ENCODE results near the gene PCDHGA6.

Gene PCDHGA6

DNA sequence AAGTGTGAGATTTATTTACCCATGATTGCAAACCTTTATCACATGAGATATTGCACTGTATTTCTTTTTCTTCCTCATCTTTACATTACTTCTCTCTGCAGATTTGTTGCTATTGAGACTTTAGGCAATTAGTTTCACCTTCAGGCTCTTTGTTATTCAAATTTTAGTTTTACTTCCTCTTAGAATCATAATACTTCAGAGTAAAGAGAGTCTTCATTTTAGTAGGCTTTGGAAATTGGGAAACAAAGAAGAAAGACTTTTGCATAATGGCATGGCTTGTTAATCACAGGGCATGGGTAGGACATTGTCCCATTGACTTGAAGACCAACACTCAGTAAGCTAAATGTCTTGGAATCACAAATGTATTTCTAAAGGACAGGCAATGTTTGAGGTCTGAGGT, 11.0 kb upstream of the PCDHGA6 start:
- Histone ChIP-seq H3K9me3 (ENCODE audit: control insufficient read depth, low read length) (peaks cover 72% of the 10 kb centered on the region), H2BK120ac (ENCODE audit: low read depth, low read length) (no peak overlapping the region), H3K14ac (ENCODE audit: low read length in 2 of 2) (no peak overlapping the region), H3K79me1 (replicated peaks; ENCODE audit: low read length, poor library complexity, severe bottlenecking) (no peaks in the 10 kb centered on the region), H4K8ac (ENCODE audit: low read length) (no peak overlapping the region), H2AFZ (ENCODE audit: low read depth, low read length) (no peak overlapping the region), H3K27me3 (ENCODE audit: control insufficient read depth in 1 of 2, insufficient read depth in 1 of 2, low read length in 2 of 2) (no peaks in the 10 kb centered on the region), H2BK15ac (ENCODE audit: low read depth, poor library complexity, severe bottlenecking) (no peak overlapping the region), H2AK5ac (ENCODE audit: low read length, severe bottlenecking) (no peak overlapping the region), H3K4ac (ENCODE audit: low read depth in 1 of 2, low read length in 2 of 2) (no peak overlapping the region), H4K91ac (ENCODE audit: low read length) (no peak overlapping the region), H3K4me3 (ENCODE audit: insufficient read depth in 1 of 2, low read depth in 1 of 2, low read length in 2 of 2) (no peak overlapping the region), H3K23ac (ENCODE audit: low read length in 2 of 2) (no peak overlapping the region), H3K36me3 (ENCODE audit: control insufficient read depth in 1 of 2, insufficient read depth in 2 of 2, low read depth in 1 of 2, low read length in 2 of 2) (no peaks in the 10 kb centered on the region), H3K9ac (ENCODE audit: low read length) (no peak overlapping the region), H3K18ac (ENCODE audit: low read depth in 1 of 2, low read length in 2 of 2) (no peak overlapping the region), H2BK5ac (ENCODE audit: low read depth, low read length, poor library complexity, severe bottlenecking) (no peak overlapping the region), H3K27ac (ENCODE audit: low read length, poor library complexity, severe bottlenecking) (no peak overlapping the region), H3K4me2 (ENCODE audit: low read length, poor library complexity, severe bottlenecking) (no peak overlapping the region), H2BK12ac (ENCODE audit: low read length in 2 of 2) (no peak overlapping the region), H3K4me1 (ENCODE audit: control insufficient read depth, insufficient read depth, low read depth, low read length) (no peaks in the 10 kb centered on the region)
- no peak for DNase-seq

DNA sequence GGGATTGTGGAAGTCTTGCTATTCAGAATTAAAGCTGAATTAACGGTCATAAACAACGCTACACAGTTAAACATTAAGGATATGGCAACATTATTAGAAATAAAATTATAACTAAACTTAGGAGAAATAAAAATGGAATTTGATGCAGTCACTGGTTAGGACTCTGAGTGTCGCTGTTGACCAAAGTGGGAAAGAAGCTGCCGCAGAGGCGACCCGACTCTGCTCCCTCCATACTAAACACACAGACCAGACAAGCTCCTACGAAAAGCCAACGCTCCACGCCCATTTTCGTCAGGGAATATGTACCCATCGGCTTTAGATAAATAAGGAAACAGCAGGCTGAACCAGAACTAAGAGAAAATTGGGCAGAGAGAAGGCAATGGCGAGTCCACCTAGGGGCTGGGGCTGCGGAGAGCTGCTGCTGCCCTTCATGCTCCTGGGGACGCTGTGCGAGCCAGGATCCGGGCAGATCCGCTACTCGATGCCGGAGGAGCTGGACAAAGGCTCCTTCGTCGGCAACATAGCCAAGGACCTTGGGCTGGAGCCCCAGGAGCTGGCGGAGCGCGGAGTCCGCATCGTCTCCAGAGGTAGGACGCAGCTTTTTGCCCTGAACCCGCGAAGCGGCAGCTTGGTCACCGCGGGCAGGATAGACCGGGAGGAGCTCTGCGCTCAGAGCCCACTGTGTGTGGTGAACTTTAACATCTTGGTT, 9.6 kb upstream of the PCDHGA6 start, which contains the start of gene PCDHGA5:
TSS of gene PCDHGA5 (plus strand) at position 211 of the 709 bp plus-strand sequence. CDS start at position 380, 169 bp downstream.
- no peak within 1 kb of the TSS for H4K8ac ChIP-seq (ENCODE audit: low read length)
- H3K27me3 ChIP-seq (ENCODE audit: control insufficient read depth in 1 of 2, insufficient read depth in 1 of 2, low read length in 2 of 2), result no peaks in the 10 kb centered on the region
- no peak within 1 kb of the TSS for H3K4ac ChIP-seq (ENCODE audit: low read depth in 1 of 2, low read length in 2 of 2)
- H2AK5ac ChIP-seq (ENCODE audit: low read length, severe bottlenecking), result no peak within 1 kb of the TSS
- no peaks in the 10 kb centered on the region for H3K36me3 ChIP-seq (ENCODE audit: control insufficient read depth in 1 of 2, insufficient read depth in 2 of 2, low read depth in 1 of 2, low read length in 2 of 2)
- no peaks in the 10 kb centered on the region for H3K4me1 ChIP-seq (ENCODE audit: control insufficient read depth, insufficient read depth, low read depth, low read length)
- H3K9ac ChIP-seq (ENCODE audit: low read length), result no peak within 1 kb of the TSS
- no peak within 1 kb of the TSS for H2BK12ac ChIP-seq (ENCODE audit: low read length in 2 of 2)
- peaks cover 62% of the 10 kb centered on the region for H3K9me3 ChIP-seq (ENCODE audit: control insufficient read depth, low read length)
- H3K4me3 ChIP-seq (ENCODE audit: insufficient read depth in 1 of 2, low read depth in 1 of 2, low read length in 2 of 2), result peak within 1 kb of the TSS in 1 of 2 experiments; percentile 38
- H2AFZ ChIP-seq (ENCODE audit: low read depth, low read length), result no peak within 1 kb of the TSS
- no peak within 1 kb of the TSS for H3K27ac ChIP-seq (ENCODE audit: low read length, poor library complexity, severe bottlenecking)
- no peak within 1 kb of the TSS for H3K14ac ChIP-seq (ENCODE audit: low read length in 2 of 2)
- no peak within 1 kb of the TSS for H2BK120ac ChIP-seq (ENCODE audit: low read depth, low read length)
- H4K91ac ChIP-seq (ENCODE audit: low read length), result no peak within 1 kb of the TSS
- H2BK15ac ChIP-seq (ENCODE audit: low read depth, poor library complexity, severe bottlenecking), result no peak within 1 kb of the TSS
- no peak within 1 kb of the TSS for H3K23ac ChIP-seq (ENCODE audit: low read length in 2 of 2)
- no peak for DNase-seq
- H3K79me1 ChIP-seq (replicated peaks; ENCODE audit: low read length, poor library complexity, severe bottlenecking), result no peaks in the 10 kb centered on the region
- 94% methylated on average over 33 of the region's 34 CpGs for WGBS
- no peak within 1 kb of the TSS for H3K4me2 ChIP-seq (ENCODE audit: low read length, poor library complexity, severe bottlenecking)
- no peak within 1 kb of the TSS for H2BK5ac ChIP-seq (ENCODE audit: low read depth, low read length, poor library complexity, severe bottlenecking)
- H3K18ac ChIP-seq (ENCODE audit: low read depth in 1 of 2, low read length in 2 of 2), result no peak within 1 kb of the TSS

DNA sequence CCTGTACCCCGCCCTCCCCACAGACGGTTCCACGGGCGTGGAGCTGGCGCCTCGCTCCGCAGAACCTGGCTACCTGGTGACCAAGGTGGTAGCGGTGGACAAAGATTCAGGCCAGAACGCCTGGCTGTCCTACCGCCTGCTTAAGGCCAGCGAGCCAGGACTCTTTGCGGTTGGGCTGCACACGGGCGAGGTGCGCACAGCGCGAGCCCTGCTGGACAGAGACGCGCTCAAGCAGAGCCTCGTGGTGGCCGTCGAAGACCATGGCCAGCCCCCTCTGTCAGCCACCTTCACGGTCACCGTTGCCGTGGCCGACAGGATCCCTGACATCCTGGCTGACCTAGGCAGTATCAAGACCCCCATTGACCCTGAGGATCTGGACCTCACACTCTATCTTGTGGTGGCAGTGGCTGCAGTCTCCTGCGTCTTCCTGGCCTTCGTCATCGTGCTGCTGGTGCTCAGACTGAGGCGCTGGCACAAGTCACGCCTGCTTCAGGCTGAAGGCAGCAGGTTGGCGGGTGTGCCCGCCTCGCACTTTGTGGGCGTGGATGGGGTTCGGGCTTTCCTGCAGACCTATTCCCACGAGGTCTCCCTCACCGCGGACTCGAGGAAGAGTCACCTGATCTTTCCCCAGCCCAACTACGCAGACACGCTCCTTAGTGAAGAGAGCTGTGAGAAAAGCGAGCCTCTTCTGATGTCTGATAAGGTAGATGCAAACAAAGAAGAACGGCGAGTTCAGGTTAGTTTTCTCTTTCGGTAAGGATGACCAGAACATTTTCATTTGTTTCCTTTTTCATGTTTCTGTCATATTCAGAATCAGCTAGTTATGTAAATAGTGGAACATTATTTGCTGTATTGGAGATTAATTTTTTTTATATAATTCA, 7.4 kb upstream of the PCDHGA6 start:
- no peak overlapping the region for H3K27ac ChIP-seq (ENCODE audit: low read length, poor library complexity, severe bottlenecking)

More for the DNA sequence above, 7.4 kb upstream of the PCDHGA6 start:
- H3K36me3 ChIP-seq (ENCODE audit: control insufficient read depth in 1 of 2, insufficient read depth in 2 of 2, low read depth in 1 of 2, low read length in 2 of 2), result no peaks in the 10 kb centered on the region
- no peak overlapping the region for H3K9ac ChIP-seq (ENCODE audit: low read length)
- H3K4me1 ChIP-seq (ENCODE audit: control insufficient read depth, insufficient read depth, low read depth, low read length), result no peaks in the 10 kb centered on the region
- WGBS, result 93% methylated on average over 45 of the region's 46 CpGs
- peaks cover 58% of the 10 kb centered on the region for H3K9me3 ChIP-seq (ENCODE audit: control insufficient read depth, low read length)
- no peaks in the 10 kb centered on the region for H3K79me1 ChIP-seq (replicated peaks; ENCODE audit: low read length, poor library complexity, severe bottlenecking)
- H3K27me3 ChIP-seq (ENCODE audit: control insufficient read depth in 1 of 2, insufficient read depth in 1 of 2, low read length in 2 of 2), result peaks cover 0 to 4% of the 10 kb centered on the region in 2 experiments
- no peak overlapping the region for H3K14ac ChIP-seq (ENCODE audit: low read length in 2 of 2)
- no peak overlapping the region for H4K91ac ChIP-seq (ENCODE audit: low read length)
- H3K4me2 ChIP-seq (ENCODE audit: low read length, poor library complexity, severe bottlenecking), result no peak overlapping the region
- H2BK120ac ChIP-seq (ENCODE audit: low read depth, low read length), result no peak overlapping the region
- DNase-seq, result no peak
- no peak overlapping the region for H3K4ac ChIP-seq (ENCODE audit: low read depth in 1 of 2, low read length in 2 of 2)
- no peak overlapping the region for H3K18ac ChIP-seq (ENCODE audit: low read depth in 1 of 2, low read length in 2 of 2)
- H2AK5ac ChIP-seq (ENCODE audit: low read length, severe bottlenecking), result no peak overlapping the region
- no peak overlapping the region for H2BK5ac ChIP-seq (ENCODE audit: low read depth, low read length, poor library complexity, severe bottlenecking)
- no peak overlapping the region for H3K4me3 ChIP-seq (ENCODE audit: insufficient read depth in 1 of 2, low read depth in 1 of 2, low read length in 2 of 2)
- no peak overlapping the region for H2BK12ac ChIP-seq (ENCODE audit: low read length in 2 of 2)
- no peak overlapping the region for H2BK15ac ChIP-seq (ENCODE audit: low read depth, poor library complexity, severe bottlenecking)
- no peak overlapping the region for H3K23ac ChIP-seq (ENCODE audit: low read length in 2 of 2)
- H4K8ac ChIP-seq (ENCODE audit: low read length), result no peak overlapping the region
- H2AFZ ChIP-seq (ENCODE audit: low read depth, low read length), result no peak overlapping the region

Measured in mesenchymal stem cell (in vitro differentiated cells and primary cell).